ENCODE data around the gene ANGPTL4. TPM values are rescaled to one million over a fixed set of nuclear protein-coding genes. Genes with fewer than 3 reads are reported as not detected.

The ANGPTL4 gene
- total and polyA plus RNA-seq, 2 of the 13 experiments (the other 11 are each of a cell fraction or from before 2014, with no cell fraction given), result 0.80 to 21.7 TPM

- TF ChIP-seq TBX3 (IDR thresholded peaks at IDR 0.05; ENCODE audit: borderline replicate concordance), result no peak
- TF ChIP-seq KDM6A (CRISPR knock-in tag; IDR thresholded peaks at IDR 0.05; ENCODE audit: low read depth), result no peak
- TF ChIP-seq HNF4A (CRISPR knock-in tag; IDR thresholded peaks at IDR 0.05), result no peak
- TF ChIP-seq ZNF740 (CRISPR knock-in tag; IDR thresholded peaks at IDR 0.05), result no peak
- TF ChIP-seq IKZF4 (CRISPR knock-in tag; IDR thresholded peaks at IDR 0.05; ENCODE audit: borderline replicate concordance, low read depth, not compliant biosample characterization), result no peak
- TF ChIP-seq CENPX (CRISPR knock-in tag; IDR thresholded peaks at IDR 0.05), result no peak
- TF ChIP-seq ZNF180 (CRISPR knock-in tag; IDR thresholded peaks at IDR 0.05; ENCODE audit: borderline replicate concordance, low read depth), result no peak
- TF ChIP-seq ZBTB4 (CRISPR knock-in tag; IDR thresholded peaks at IDR 0.05; ENCODE audit: borderline replicate concordance), result no peak
- TF ChIP-seq, protein P1, sequence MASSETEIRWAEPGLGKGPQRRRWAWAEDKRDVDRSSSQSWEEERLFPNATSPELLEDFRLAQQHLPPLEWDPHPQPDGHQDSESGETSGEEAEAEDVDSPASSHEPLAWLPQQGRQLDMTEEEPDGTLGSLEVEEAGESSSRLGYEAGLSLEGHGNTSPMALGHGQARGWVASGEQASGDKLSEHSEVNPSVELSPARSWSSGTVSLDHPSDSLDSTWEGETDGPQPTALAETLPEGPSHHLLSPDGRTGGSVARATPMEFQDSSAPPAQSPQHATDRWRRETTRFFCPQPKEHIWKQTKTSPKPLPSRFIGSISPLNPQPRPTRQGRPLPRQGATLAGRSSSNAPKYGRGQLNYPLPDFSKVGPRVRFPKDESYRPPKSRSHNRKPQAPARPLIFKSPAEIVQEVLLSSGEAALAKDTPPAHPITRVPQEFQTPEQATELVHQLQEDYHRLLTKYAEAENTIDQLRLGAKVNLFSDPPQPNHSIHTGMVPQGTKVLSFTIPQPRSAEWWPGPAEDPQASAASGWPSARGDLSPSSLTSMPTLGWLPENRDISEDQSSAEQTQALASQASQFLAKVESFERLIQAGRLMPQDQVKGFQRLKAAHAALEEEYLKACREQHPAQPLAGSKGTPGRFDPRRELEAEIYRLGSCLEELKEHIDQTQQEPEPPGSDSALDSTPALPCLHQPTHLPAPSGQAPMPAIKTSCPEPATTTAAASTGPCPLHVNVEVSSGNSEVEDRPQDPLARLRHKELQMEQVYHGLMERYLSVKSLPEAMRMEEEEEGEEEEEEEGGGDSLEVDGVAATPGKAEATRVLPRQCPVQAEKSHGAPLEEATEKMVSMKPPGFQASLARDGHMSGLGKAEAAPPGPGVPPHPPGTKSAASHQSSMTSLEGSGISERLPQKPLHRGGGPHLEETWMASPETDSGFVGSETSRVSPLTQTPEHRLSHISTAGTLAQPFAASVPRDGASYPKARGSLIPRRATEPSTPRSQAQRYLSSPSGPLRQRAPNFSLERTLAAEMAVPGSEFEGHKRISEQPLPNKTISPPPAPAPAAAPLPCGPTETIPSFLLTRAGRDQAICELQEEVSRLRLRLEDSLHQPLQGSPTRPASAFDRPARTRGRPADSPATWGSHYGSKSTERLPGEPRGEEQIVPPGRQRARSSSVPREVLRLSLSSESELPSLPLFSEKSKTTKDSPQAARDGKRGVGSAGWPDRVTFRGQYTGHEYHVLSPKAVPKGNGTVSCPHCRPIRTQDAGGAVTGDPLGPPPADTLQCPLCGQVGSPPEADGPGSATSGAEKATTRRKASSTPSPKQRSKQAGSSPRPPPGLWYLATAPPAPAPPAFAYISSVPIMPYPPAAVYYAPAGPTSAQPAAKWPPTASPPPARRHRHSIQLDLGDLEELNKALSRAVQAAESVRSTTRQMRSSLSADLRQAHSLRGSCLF (CRISPR knock-in tag; IDR thresholded peaks at IDR 0.05; ENCODE audit: borderline replicate concordance), result no peak
- no peak for TF ChIP-seq KMT2A (CRISPR knock-in tag; IDR thresholded peaks at IDR 0.05)
- TF ChIP-seq, protein P2, sequence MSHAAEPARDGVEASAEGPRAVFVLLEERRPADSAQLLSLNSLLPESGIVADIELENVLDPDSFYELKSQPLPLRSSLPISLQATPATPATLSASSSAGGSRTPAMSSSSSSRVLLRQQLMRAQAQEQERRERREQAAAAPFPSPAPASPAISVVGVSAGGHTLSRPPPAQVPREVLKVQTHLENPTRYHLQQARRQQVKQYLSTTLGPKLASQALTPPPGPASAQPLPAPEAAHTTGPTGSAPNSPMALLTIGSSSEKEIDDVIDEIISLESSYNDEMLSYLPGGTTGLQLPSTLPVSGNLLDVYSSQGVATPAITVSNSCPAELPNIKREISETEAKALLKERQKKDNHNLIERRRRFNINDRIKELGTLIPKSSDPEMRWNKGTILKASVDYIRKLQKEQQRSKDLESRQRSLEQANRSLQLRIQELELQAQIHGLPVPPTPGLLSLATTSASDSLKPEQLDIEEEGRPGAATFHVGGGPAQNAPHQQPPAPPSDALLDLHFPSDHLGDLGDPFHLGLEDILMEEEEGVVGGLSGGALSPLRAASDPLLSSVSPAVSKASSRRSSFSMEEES (CRISPR knock-in tag; IDR thresholded peaks at IDR 0.05), result no peak
- TF ChIP-seq SP4 (CRISPR knock-in tag; IDR thresholded peaks at IDR 0.05), result no peak
- TF ChIP-seq ADNP (CRISPR knock-in tag; IDR thresholded peaks at IDR 0.05), result no peak
- TF ChIP-seq KAT7 (CRISPR knock-in tag; IDR thresholded peaks at IDR 0.05; ENCODE audit: borderline replicate concordance), result no peak
- TF ChIP-seq SNAI1 (CRISPR knock-in tag; IDR thresholded peaks at IDR 0.05; ENCODE audit: borderline replicate concordance), result no peak
- TF ChIP-seq ZNF800 (CRISPR knock-in tag; IDR thresholded peaks at IDR 0.05), result peak; percentile 33; the same call in 1 of the 2 replicates
These were observed 1.8 kb upstream of the ANGPTL4 start (continued) for GRCh38 chr19:8361921-8362793.
